ENCODE results near the gene RBM24.

DNA sequence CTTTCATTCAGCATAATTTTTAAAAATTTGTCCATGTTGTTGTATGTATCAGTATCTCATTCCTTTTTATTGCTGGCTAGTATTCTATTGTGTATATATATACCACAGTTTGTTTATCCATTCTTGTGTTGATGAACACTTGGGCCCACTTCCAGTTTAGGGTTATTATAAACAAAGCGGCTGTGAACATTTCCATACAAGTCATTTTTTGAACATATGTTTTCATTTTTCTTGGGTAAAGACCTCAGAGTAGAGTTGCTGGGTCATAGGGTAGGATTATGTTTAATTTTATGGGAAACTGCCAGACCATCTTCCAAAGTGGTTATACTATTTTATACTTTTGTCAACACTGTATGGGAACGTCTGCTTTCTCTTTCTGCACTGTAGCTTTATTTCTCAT is 55.3 kb downstream of the RBM24 start:
- TF ChIP-seq, protein P1, sequence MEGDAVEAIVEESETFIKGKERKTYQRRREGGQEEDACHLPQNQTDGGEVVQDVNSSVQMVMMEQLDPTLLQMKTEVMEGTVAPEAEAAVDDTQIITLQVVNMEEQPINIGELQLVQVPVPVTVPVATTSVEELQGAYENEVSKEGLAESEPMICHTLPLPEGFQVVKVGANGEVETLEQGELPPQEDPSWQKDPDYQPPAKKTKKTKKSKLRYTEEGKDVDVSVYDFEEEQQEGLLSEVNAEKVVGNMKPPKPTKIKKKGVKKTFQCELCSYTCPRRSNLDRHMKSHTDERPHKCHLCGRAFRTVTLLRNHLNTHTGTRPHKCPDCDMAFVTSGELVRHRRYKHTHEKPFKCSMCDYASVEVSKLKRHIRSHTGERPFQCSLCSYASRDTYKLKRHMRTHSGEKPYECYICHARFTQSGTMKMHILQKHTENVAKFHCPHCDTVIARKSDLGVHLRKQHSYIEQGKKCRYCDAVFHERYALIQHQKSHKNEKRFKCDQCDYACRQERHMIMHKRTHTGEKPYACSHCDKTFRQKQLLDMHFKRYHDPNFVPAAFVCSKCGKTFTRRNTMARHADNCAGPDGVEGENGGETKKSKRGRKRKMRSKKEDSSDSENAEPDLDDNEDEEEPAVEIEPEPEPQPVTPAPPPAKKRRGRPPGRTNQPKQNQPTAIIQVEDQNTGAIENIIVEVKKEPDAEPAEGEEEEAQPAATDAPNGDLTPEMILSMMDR (conservative IDR thresholded peaks at IDR 0.05): no peak
- no peak for TF ChIP-seq ZFX (IDR thresholded peaks at IDR 0.05)
